Activated T-helper 2 cell treated with anti-CD3 and anti-CD28 coated beads, Interferon-gamma antibody, Interleukin-2, Interleukin-4, amounts not matched to agents 10 μg/mL and 5 μg/mL and 100 μg/mL, durations not matched to agents 14 hours and 24 hours and 36 hours (primary cell): Measurements from ENCODE around the gene OPRM1. TPM values are rescaled to one million over a fixed set of nuclear protein-coding genes. Genes with fewer than 3 reads are reported as not detected.
"Not testable (repeated sequence)": the region's sequence is repeated elsewhere in the genome, so short reads cannot be mapped to it uniquely, and the experiment has no call there.

Experiments
- DNase-seq: peaks from one replicate; pipeline ENCODE4 v3.0.0; 2021; ENCODE audit warnings: low spot score
- H3K27ac Mint-ChIP-seq: one replicate; pipeline ENCODE4 v1.8.0; 2021; ENCODE audit warnings: mixed read lengths
- H3K27me3 Mint-ChIP-seq: one replicate; pipeline ENCODE4 v1.8.0; 2021; ENCODE audit warnings: low read depth, mixed read lengths
- H3K36me3 Mint-ChIP-seq: one replicate; pipeline ENCODE4 v1.8.0; 2021; ENCODE audit warnings: low read depth, mixed read lengths
- H3K4me1 Mint-ChIP-seq: one replicate; pipeline ENCODE4 v1.8.0; 2021; ENCODE audit warnings: low read depth, mixed read lengths
- H3K4me3 Mint-ChIP-seq: one replicate; pipeline ENCODE4 v1.8.0; 2021; ENCODE audit warnings: low read depth, mild to moderate bottlenecking, moderate library complexity, mixed read lengths
- H3K9me3 Mint-ChIP-seq: one replicate; pipeline ENCODE4 v1.8.0; 2021; ENCODE audit warnings: mixed read lengths
- intact Hi-C: fragments of 100-400 bp; cut with micrococcal nuclease; formaldehyde crosslinking; loops from one replicate; pipeline ENCODE4 v1.15.1; 2023
- total RNA-seq: library from RNA; stranded (reverse); gene quantifications from 2 replicates; pipeline ENCODE4 v1.2.3, GENCODE V29; 2022

OPRM1 gene
- total RNA-seq, 1 donor from 2014 or later = not detected

DNA sequence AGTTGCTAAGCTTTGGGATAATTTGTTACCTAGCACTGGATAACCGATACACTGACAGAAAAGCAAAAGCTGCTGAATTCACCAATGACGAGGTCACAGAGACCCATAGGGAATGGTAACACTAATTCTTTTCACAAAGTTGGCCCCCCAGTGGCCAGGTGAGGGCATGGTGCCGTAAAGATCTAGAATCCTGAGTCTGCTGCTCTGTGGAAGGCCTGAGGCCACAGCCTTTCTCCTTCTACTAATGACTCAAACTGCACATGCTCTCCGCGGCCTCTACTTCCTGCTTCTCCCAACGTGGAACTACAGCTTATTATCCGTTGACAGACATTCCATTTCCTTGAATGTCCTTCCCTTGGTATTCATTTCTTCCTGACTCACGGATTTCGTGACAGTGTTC lies 127.1 kb downstream of the OPRM1 start:
- Mint-ChIP-seq H3K4me1 (peaks cover 9% of the 10 kb centered on the region), H3K4me3 (no peak overlapping the region)

DNA sequence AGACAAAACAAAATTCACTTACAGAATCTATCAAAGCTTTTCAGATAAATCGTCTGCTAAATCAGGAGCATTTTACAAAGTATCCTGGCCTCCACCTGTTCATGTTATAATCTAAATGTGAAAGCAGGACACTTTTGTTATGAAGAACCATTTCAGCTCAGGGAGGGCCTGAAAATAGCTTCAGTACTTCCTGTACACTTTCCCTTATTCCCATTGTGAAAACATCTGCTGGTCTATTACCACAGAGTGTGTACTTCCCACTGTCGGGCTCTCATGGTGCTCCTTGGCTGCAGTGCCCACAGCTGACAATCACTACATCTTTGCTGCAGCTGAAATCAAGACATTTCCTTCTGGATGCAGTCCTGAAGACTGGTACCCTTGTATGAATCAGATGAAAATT lies 128.1 kb downstream of the OPRM1 start:
- H3K27ac Mint-ChIP-seq = no peak overlapping the region
- H3K36me3 Mint-ChIP-seq = peaks cover 4% of the 10 kb centered on the region
- no peaks in the 10 kb centered on the region for H3K9me3 Mint-ChIP-seq
- intact Hi-C loops = no loop called here
- no peak for DNase-seq
- peaks cover 2% of the 10 kb centered on the region for H3K27me3 Mint-ChIP-seq
- peaks cover 9% of the 10 kb centered on the region for H3K4me1 Mint-ChIP-seq
- no peak overlapping the region for H3K4me3 Mint-ChIP-seq

More for the DNA sequence above, 127.1 kb downstream of the OPRM1 start:
- peaks cover 4% of the 10 kb centered on the region for H3K36me3 Mint-ChIP-seq
- H3K27me3 Mint-ChIP-seq = peaks cover 2% of the 10 kb centered on the region
- no peak for DNase-seq
- H3K9me3 Mint-ChIP-seq = no peaks in the 10 kb centered on the region
- H3K27ac Mint-ChIP-seq = no peak overlapping the region
- intact Hi-C loops = no loop called here

DNA sequence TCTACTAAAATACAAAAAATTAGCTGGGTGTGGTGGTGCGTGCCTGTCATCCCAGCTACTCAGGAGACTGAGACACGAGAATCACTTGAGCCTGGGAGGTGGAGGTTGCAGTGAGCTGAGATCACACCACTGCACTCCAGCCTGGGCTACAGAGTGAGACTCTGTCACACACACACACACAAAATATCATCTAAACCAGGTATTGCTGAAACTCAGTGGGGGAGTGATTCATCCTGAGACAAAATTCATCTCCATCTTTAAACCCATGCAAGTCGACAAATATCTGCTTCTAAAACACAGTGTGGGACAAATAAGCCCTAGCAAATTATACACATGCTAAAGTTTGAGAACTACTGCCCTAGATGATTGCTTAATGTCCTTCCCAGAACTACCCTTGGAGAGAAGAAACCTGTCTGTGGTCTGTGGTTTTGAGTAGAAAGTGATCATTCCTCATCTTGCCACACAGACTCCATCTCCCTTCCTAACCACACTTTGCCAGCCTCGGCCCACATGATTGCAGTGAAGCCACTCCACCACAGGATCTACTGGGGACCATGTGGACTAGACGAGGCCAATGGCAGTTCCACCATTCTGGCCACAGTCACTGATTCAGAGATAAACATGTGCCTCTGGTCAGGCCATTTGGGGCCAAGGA lies 130.3 kb downstream of the OPRM1 start:
- H3K4me3 Mint-ChIP-seq = no peak overlapping the region
- no peaks in the 10 kb centered on the region for H3K9me3 Mint-ChIP-seq
- intact Hi-C loops = no loop called here
- DNase-seq = no peak
- H3K36me3 Mint-ChIP-seq = peaks cover 4% of the 10 kb centered on the region
- peak overlapping the region; percentile 43 for H3K27ac Mint-ChIP-seq
- peaks cover 9% of the 10 kb centered on the region for H3K4me1 Mint-ChIP-seq
- H3K27me3 Mint-ChIP-seq = peaks cover 5% of the 10 kb centered on the region

DNA sequence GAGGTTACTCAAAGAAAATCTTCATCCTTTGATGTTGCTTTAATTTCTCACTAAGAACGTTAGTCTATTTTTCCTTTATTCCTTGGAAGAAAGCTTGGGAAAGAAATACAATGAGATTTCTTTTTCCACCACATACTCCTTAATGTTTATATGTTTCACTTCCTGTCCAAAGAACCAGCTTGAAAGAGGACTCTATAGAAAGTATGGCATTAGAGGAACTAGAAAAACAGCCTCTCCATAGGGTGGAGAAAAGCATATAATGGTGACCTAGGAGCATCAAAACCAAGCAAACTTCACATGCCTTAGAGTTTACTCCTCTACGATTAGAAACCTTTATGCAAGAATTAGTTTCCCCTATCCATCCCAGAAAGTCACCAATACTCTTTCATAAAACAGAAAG lies 131.1 kb downstream of the OPRM1 start:
- H3K27ac Mint-ChIP-seq = no peak overlapping the region
- intact Hi-C loops = no loop called here
- peaks cover 9% of the 10 kb centered on the region for H3K27me3 Mint-ChIP-seq
- H3K36me3 Mint-ChIP-seq = peaks cover 4% of the 10 kb centered on the region
- DNase-seq = no peak
- peaks cover 9% of the 10 kb centered on the region for H3K4me1 Mint-ChIP-seq
- H3K4me3 Mint-ChIP-seq = no peak overlapping the region
- H3K9me3 Mint-ChIP-seq = no peaks in the 10 kb centered on the region

DNA sequence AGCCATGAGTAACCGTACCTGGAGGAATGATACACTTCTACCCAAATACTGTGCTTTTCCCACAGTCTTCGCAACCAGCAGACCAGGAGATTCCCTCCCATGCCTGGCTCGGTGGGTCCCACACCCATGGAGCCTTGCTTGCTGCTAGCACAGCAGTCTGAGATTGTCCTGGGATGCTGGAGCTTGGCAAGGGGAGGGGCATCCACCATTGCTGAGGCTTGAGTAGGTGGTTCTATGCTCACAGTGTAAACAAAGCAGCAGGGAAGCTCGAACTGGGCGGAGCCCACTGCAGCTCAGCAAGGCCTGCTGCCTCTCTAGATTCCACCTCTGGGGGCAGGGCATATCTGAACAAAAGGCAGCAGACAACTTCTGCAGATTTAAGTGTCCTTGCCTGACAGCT lies 133.4 kb downstream of the OPRM1 start:
- DNase-seq, H3K27ac Mint-ChIP-seq, H3K36me3 Mint-ChIP-seq, intact Hi-C loops, H3K4me3 Mint-ChIP-seq, H3K4me1 Mint-ChIP-seq: not testable (repeated sequence)
- peaks cover 11% of the 10 kb centered on the region for H3K9me3 Mint-ChIP-seq
- peaks cover 11% of the 10 kb centered on the region for H3K27me3 Mint-ChIP-seq

DNA sequence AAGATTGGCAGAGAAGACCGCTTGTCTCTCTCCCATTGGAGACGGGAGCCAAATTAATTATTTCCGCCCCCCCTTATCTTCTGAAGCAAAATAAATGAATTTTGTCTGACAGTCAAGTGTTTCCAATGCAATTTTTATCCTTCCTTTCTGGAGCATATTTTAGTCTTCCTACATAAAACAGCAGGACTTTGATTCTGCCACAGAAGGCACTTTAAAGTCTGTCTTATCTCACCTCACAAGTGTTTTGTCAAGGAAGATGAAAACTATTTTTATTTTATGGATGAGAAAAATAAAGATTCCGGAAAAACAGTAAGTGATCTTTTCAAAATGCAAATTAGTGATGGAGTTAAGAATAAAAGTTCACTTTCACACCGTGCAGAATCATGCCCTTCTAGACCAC lies 140.4 kb downstream of the OPRM1 start:
- Mint-ChIP-seq H3K27ac (no peak overlapping the region), H3K4me1 (no peaks in the 10 kb centered on the region), H3K4me3 (no peak overlapping the region), H3K9me3 (peaks cover 19% of the 10 kb centered on the region), H3K36me3 (no peaks in the 10 kb centered on the region), H3K27me3 (peaks cover 6% of the 10 kb centered on the region)
- intact Hi-C loops = no loop called here
- no peak for DNase-seq

DNA sequence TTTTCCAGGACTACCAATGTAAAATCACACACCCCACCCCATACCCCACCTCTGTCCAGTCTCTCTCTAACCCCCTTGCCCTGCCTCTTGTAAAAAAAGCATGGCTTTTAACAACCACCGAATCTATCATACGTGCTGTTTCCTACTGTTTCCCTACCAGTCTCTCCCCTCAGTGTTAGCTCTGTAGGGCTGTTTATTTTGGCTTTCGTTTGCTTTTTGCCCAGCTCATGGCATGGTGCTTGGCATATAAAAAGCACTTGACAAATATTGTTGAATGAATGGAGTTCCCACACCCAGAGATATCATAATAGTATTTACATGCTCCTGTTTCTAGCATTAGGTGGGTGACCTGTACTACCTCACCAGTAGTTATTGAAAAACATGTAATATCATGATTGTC lies 148.2 kb downstream of the OPRM1 start:
- DNase-seq = no peak
- H3K4me1 Mint-ChIP-seq = no peaks in the 10 kb centered on the region
- no peaks in the 10 kb centered on the region for H3K27me3 Mint-ChIP-seq
- H3K9me3 Mint-ChIP-seq = peaks cover 4% of the 10 kb centered on the region
- intact Hi-C loops = no loop called here
- H3K36me3 Mint-ChIP-seq = no peaks in the 10 kb centered on the region
- no peak overlapping the region for H3K27ac Mint-ChIP-seq
- H3K4me3 Mint-ChIP-seq = no peak overlapping the region

DNA sequence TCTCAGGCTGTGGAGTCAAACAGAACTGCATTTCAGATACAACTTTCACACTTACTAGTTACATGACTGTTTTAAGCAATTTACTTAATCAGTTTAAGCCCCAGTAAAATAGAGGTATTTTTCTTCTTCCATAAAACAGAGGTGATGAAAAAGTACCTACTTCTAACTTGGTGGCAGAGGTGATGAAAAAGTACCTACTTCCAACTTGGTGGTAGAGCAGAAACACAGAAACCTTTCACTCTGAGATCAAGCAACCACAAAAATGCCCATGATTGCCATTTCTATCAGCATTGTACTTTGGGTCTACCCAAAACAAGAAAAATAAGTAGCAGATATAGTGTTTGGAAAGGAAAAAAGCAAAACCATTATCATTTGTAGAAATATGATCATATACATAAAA lies 148.7 kb downstream of the OPRM1 start:
- Mint-ChIP-seq H3K4me3 (no peak overlapping the region), H3K27ac (no peak overlapping the region), H3K27me3 (no peaks in the 10 kb centered on the region), H3K4me1 (no peaks in the 10 kb centered on the region), H3K9me3 (peaks cover under 1% of the 10 kb centered on the region), H3K36me3 (no peaks in the 10 kb centered on the region)
- DNase-seq = no peak
- intact Hi-C loops = no loop called here

DNA sequence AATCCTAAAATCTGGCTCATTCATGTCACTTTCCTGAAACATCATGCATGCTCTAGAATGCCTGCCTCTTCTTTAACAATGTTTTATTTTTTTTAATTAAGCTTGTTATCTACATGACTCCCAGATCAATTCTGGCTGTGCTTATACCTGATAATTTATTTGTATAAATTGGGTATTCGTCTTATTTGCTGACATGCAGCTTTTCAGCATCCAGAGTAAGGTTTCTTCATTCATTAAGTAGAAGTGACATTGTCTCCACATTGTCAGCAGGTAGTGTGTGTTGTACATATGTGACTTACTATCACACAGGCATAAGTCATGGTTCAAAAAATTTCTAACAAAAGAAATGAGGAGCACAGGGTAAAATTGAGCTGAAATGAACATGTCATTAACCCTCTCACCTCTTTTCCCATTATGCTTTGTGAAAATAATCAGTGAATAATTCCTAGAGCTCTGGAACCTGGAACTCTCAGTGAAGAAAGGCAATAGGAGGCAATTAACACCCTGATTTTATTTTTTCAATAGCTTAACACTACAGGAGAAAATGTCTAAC lies 157.4 kb downstream of the OPRM1 start:
- no peak for DNase-seq
- Mint-ChIP-seq H3K9me3 (no peaks in the 10 kb centered on the region), H3K27me3 (no peaks in the 10 kb centered on the region), H3K4me3 (no peak overlapping the region), H3K4me1 (peaks cover 5% of the 10 kb centered on the region), H3K36me3 (peaks cover 4% of the 10 kb centered on the region), H3K27ac (no peak overlapping the region)
- intact Hi-C loops = no loop called here

DNA sequence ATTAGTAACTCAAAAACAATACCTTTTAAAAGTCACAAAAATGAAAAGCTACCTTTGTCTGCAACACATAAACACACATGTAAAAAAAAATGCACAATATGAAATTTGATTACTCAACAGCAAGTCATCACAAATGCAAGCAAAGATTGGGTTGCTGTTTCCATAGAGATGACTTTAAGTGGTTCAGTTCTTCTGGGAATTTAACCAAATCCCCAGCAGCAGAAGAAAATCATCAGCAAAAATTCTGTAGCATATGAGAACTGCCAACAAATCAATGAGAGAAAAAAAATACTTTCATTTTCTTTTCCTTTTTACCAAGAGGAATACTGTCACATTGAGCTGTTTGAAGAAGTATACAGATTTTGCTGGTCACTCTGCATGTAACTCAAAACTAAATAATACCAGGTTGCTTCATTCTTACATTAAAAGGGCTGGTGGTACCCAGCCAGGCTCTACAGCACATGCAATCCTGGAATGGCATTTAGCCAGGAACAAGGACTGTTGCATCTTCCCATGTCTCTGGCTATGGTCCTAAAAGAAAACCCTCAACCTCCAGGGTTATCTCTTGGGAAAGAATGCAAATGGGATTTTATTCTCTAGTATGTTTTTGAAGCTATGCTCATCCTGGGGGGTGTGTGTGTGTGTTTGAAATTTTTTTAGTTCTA lies 158.3 kb downstream of the OPRM1 start:
- DNase-seq = no peak
- H3K27ac Mint-ChIP-seq = no peak overlapping the region
- H3K4me1 Mint-ChIP-seq = peaks cover 5% of the 10 kb centered on the region
- intact Hi-C loops = no loop called here
- no peaks in the 10 kb centered on the region for H3K27me3 Mint-ChIP-seq
- H3K36me3 Mint-ChIP-seq = peaks cover 4% of the 10 kb centered on the region
- H3K9me3 Mint-ChIP-seq = no peaks in the 10 kb centered on the region
- H3K4me3 Mint-ChIP-seq = no peak overlapping the region

DNA sequence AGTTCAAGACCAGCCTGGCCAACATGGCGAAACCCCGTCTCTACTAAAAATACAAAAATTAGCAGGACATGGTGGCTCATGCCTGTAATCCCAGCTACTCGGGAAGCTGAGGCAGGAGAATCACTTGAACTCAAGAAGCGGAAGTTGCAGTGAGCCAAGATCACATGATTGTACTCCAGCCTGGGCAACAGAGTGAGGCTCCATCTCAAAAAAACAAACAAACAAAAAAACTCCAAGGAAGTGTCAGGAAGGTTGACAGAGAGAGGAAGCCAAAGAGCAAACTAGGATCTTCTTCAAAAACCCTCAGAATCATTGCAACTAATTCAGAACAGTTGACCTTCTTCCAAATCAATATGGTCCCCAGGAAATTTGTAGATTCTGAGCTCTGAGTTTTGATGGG lies 162.6 kb downstream of the OPRM1 start:
- H3K9me3 Mint-ChIP-seq, H3K4me1 Mint-ChIP-seq, intact Hi-C loops, DNase-seq, H3K27ac Mint-ChIP-seq, H3K4me3 Mint-ChIP-seq, H3K27me3 Mint-ChIP-seq: not testable (repeated sequence)
- peaks cover 11% of the 10 kb centered on the region for H3K36me3 Mint-ChIP-seq

DNA sequence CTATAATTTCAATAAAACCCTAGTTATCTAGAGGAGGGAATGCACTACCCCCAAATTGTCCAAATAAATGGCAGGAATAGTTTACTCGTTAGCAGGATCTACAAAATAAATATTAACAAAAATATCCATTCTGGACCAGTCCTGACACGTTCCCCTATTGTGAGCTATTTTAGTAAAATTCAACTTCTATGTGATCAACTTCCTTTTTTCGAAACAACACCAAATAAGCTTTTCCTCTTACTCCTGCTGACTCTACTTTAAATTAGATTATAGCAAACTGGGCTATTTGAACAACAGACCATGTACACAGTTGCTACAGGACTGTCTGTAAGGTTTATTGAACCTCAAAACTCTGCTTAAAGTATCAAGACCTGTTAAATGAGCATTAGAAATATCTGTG lies 163.3 kb downstream of the OPRM1 start:
- peaks cover 1% of the 10 kb centered on the region for H3K4me1 Mint-ChIP-seq
- H3K36me3 Mint-ChIP-seq = peaks cover 11% of the 10 kb centered on the region
- intact Hi-C loops = no loop called here
- H3K9me3 Mint-ChIP-seq = no peaks in the 10 kb centered on the region
- H3K27ac Mint-ChIP-seq = no peak overlapping the region
- DNase-seq = no peak
- H3K27me3 Mint-ChIP-seq = no peaks in the 10 kb centered on the region
- H3K4me3 Mint-ChIP-seq = no peak overlapping the region

DNA sequence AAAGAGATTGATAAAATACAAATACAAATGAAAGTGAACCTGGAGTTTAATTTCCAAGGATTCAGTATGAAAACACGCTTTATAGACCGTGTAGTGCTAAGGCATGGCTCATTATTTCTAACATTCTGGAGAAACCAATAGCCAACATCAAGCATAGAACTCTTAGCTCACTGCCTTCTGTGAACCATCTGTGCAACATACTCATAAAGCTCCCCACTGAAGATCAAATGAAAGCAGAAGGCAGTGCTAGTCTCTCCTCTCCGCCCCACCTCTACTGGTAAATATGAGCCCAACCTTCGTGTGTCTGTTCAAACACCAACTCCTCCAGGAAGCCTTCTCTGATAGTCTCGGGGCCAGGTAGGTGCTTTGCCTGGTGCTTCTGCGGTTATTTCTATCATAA lies 163.9 kb downstream of the OPRM1 start:
- H3K27ac Mint-ChIP-seq = no peak overlapping the region
- H3K36me3 Mint-ChIP-seq = peaks cover 11% of the 10 kb centered on the region
- intact Hi-C loops = no loop called here
- DNase-seq = no peak
- H3K9me3 Mint-ChIP-seq = no peaks in the 10 kb centered on the region
- H3K4me3 Mint-ChIP-seq = no peak overlapping the region
- no peaks in the 10 kb centered on the region for H3K27me3 Mint-ChIP-seq
- no peaks in the 10 kb centered on the region for H3K4me1 Mint-ChIP-seq
